ENCODE measurements around the gene AHNAK2. TPM values are rescaled to one million over a fixed set of nuclear protein-coding genes. Genes with fewer than 3 reads are reported as not detected.

AHNAK2 gene
- total RNA-seq, 1 experiment from 2014 or later = 45.0 TPM

DNA sequence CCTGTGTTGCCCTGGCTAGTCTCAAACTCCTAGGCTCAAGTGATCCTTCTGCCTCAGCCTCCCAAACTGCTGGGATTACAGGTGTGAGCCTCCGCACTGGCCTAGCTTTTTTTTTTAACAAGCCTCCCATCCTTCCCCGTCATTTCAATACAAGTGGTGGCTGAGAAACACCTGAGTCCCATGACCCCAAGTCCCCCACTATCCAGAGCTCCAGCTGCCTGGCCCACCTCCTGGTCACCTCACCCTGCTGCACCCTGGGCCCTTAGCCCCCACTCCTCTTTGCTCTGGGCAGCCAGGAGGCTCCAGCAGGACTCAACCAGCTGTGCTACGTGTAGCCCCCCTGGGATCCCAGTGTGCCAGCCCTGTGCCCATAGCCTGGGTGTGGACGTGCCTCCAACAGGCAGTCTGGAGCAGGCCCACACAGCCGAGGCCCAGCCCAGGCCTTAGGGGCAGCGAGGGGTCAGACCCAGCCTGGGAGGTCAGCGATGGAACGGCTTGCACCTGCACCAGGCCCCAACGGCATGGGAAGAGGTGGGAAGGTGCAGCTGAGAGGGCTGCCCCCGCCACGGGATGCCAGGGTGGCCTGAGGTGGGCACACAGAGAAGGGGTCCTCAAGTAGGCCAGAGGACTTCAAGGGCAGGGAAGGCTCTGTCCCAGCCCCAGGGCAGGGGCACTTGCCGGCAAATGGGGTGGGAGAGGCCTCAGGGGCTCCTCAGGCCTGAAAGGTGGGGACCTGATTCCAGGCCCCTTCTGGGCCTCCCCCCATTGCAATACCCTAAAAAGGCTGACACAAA, 6.5 kb downstream of the AHNAK2 start:
- no TSS peak for BruUV-seq (replicated peaks)
- DNase-seq (ENCODE audit: low read depth, low spot score) = no peak
- no peak for ATAC-seq
- Histone ChIP-seq H4K20me1 (ENCODE audit: insufficient read depth) (no peaks in the 10 kb centered on the region), H3K4me3 (replicated peaks in 1 of 2; ENCODE audit: low read depth in 1 of 2, low read length in 2 of 2) (peak overlapping the region; percentile 31 to 41), H2AFZ (ENCODE audit: low read depth, low read length, poor library complexity, severe bottlenecking) (no peak overlapping the region), H3K9me2 (ENCODE audit: insufficient read depth) (no peaks in the 10 kb centered on the region), H3K9ac (ENCODE audit: low read length) (peak overlapping the region; percentile 80), H3K4me1 (ENCODE audit: control insufficient read depth in 1 of 2, insufficient read depth in 2 of 2, low read length in 2 of 2) (peaks cover 81 to 100% of the 10 kb centered on the region in 2 experiments), H3K4me2 (ENCODE audit: low read length) (peak overlapping the region; percentile 90), H3K9me3 (ENCODE audit: control insufficient read depth in 1 of 2, insufficient read depth in 1 of 2, low read depth in 1 of 2, low read length in 2 of 2) (no peaks in the 10 kb centered on the region), H3K79me2 (ENCODE audit: insufficient read depth, low read length) (no peaks in the 10 kb centered on the region), H3K27ac (ENCODE audit: low read depth, low read length) (peak overlapping the region; percentile 98), H3K27me3 (ENCODE audit: insufficient read depth, low read length) (no peaks in the 10 kb centered on the region), H3K36me3 (ENCODE audit: control insufficient read depth in 1 of 2, insufficient read depth in 2 of 2, low read length in 2 of 2) (no peaks in the 10 kb centered on the region)
- RAD21 ChIA-PET (ENCODE audit: low non-redundant PET in 1 of 2, low total read pairs in 2 of 2, uncharacterized antibody in 2 of 2, unreplicated experiment in 2 of 2) = no interaction called here
- POLR2A ChIA-PET = interaction anchor here (1.5 to 2.5 kb wide), 5 partner anchors 8 to 64 kb away, joined by 5 to 10 read pairs (median 6); partner anchors contain the start of genes CDCA4 and CLBA1
- CTCF ChIA-PET = interaction anchor here (0.6 to 5.3 kb wide), 5 partner anchors 14 to 95 kb away, joined by 3 to 56 read pairs (median 4); partner anchors contain the start of gene CLBA1
- TF ChIP-seq, protein P1, sequence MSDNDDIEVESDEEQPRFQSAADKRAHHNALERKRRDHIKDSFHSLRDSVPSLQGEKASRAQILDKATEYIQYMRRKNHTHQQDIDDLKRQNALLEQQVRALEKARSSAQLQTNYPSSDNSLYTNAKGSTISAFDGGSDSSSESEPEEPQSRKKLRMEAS (IDR thresholded peaks at IDR 0.05) = no peak
- TF ChIP-seq, protein P2, sequence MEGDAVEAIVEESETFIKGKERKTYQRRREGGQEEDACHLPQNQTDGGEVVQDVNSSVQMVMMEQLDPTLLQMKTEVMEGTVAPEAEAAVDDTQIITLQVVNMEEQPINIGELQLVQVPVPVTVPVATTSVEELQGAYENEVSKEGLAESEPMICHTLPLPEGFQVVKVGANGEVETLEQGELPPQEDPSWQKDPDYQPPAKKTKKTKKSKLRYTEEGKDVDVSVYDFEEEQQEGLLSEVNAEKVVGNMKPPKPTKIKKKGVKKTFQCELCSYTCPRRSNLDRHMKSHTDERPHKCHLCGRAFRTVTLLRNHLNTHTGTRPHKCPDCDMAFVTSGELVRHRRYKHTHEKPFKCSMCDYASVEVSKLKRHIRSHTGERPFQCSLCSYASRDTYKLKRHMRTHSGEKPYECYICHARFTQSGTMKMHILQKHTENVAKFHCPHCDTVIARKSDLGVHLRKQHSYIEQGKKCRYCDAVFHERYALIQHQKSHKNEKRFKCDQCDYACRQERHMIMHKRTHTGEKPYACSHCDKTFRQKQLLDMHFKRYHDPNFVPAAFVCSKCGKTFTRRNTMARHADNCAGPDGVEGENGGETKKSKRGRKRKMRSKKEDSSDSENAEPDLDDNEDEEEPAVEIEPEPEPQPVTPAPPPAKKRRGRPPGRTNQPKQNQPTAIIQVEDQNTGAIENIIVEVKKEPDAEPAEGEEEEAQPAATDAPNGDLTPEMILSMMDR (IDR thresholded peaks at IDR 0.05 in 2 of 3, conservative IDR thresholded peaks at IDR 0.05 in 1 of 3; ENCODE audit: borderline replicate concordance in 1 of 3, insufficient read depth in 1 of 3, low read depth in 2 of 3, low read length in 2 of 3) = no peak
- TF ChIP-seq TCF7L2 (IDR thresholded peaks at IDR 0.05; ENCODE audit: borderline replicate concordance, extremely low read depth, insufficient read depth, insufficient read length) = no peak
- TF ChIP-seq POLR2AphosphoS5 (IDR thresholded peaks at IDR 0.05; ENCODE audit: low read depth, low read length) = no peak
- TF ChIP-seq RAD21 (IDR thresholded peaks at IDR 0.05; ENCODE audit: low read depth) = no peak
- TF ChIP-seq ZFX (IDR thresholded peaks at IDR 0.05) = no peak
- no peak for TF ChIP-seq CBX3 (IDR thresholded peaks at IDR 0.05; ENCODE audit: low read depth)
- no peak for TF ChIP-seq FOSL1 (IDR thresholded peaks at IDR 0.05; ENCODE audit: low read depth)
- TF ChIP-seq EGR1 (IDR thresholded peaks at IDR 0.05; ENCODE audit: low read depth) = no peak
- no peak for TF ChIP-seq POLR2A (IDR thresholded peaks at IDR 0.05; ENCODE audit: borderline replicate concordance, extremely low read depth, insufficient read depth, insufficient read length)
- TF ChIP-seq ZNF274 (IDR thresholded peaks at IDR 0.05; ENCODE audit: low read depth, low read length) = no peak
- no peak for TF ChIP-seq JUND (IDR thresholded peaks at IDR 0.05)
- no peak for TF ChIP-seq EZH2 (IDR thresholded peaks at IDR 0.05)
- no peak for TF ChIP-seq SP1 (IDR thresholded peaks at IDR 0.05; ENCODE audit: low read depth)
- intact Hi-C loops (cut with micrococcal nuclease) = loop anchor here (2.0 to 10.0 kb wide), 4 partner anchors 49 to 193 kb away; partner anchors contain the start of genes CDCA4 and JAG2

Measured in HCT116 (cell line).